GM12874 (cell line): ENCODE measurements around the gene KRTAP13-3.

Experiments
- TF ChIP-seq, protein P1 (sequence below): IDR thresholded peaks from 2 replicates; pipeline ENCODE4 v1.5.1; 2011; ENCODE audit warnings: low read depth, mild to moderate bottlenecking, control low read depth, low read length, moderate library complexity; ENCODE audit not compliant: insufficient read depth

The KRTAP13-3 gene

DNA sequence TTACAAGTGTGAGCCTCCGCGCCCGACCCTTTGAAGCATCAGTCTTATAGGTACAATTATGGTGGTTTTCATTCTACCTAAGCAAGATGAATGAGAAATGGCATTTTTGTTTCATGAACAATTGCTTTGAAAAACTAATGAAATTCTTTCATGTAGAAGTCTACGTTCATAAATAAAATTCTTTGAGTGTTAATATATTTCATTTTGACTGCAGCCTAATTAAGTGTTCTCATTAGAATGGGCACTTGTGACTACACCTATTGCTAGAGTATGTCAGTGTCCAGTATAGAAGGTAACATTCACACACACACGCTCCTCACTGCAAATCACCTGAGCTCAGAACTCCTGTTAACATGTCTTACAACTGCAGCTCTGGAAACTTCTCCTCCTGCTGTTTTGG is 14.2 kb upstream of the KRTAP13-3 start, which contains the start of gene KRTAP15-1:
Gene KRTAP15-1 (plus strand): TSS at position 301 of the 400 bp plus-strand sequence. CDS start 53 bp downstream, at position 354.
- TF ChIP-seq, protein P1, sequence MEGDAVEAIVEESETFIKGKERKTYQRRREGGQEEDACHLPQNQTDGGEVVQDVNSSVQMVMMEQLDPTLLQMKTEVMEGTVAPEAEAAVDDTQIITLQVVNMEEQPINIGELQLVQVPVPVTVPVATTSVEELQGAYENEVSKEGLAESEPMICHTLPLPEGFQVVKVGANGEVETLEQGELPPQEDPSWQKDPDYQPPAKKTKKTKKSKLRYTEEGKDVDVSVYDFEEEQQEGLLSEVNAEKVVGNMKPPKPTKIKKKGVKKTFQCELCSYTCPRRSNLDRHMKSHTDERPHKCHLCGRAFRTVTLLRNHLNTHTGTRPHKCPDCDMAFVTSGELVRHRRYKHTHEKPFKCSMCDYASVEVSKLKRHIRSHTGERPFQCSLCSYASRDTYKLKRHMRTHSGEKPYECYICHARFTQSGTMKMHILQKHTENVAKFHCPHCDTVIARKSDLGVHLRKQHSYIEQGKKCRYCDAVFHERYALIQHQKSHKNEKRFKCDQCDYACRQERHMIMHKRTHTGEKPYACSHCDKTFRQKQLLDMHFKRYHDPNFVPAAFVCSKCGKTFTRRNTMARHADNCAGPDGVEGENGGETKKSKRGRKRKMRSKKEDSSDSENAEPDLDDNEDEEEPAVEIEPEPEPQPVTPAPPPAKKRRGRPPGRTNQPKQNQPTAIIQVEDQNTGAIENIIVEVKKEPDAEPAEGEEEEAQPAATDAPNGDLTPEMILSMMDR: no peak

DNA sequence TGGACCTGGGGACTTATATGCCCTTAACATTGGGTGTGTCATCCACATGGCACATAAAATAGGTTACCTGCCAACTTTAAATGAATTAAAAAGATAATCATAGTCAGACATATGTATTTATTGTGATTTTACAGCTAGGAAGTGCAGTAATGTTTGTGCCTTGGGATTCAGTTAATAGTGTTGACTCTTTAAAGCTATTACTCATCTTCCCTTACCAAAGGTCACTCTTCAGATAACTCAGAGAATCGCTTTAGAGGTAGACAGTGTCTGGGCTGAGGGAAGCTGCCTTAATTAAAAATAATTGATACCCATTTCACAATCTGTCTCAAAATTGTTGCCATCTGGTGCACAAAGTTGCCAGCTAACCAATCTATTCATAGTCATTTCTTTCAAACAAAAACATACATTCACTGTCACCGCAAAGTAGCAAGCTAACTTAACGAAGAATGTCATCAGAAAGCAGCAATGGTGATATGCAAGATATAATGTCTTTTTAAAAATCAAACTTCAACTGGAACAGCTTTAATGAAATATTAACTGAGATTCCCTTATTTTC is 11.4 kb upstream of the KRTAP13-3 start:
- TF ChIP-seq, protein P1: no peak

DNA sequence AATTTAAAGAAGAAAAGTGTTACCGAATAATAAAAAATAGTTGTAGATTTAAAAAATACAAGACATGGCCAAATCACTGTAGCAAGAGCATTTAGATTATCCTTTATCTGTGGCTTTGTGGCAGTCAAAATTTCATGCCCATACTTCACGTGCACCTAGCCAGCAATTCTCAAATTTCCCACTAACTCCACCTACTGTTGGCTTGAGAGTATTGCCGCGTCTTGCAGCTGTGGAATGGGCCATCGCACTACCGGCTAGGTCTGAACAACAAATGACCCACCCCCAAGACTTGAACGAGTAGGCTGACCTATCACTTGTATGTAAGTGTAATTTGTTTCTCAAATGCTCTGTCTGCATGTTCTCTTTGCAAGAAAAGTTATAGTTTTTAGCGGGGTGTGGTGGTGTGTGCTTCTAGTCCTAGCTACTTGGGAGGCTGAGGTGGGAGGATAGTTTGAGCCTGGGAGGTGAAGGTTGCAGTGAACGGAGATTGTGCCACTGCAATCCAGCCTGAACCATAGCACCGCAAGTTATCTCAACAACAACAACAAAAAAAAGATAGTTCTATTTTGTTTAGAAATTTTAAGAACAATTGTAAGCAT is 8.4 kb upstream of the KRTAP13-3 start:
- TF ChIP-seq, protein P1: peak; percentile 45; the same call in 1 of the 2 replicates

DNA sequence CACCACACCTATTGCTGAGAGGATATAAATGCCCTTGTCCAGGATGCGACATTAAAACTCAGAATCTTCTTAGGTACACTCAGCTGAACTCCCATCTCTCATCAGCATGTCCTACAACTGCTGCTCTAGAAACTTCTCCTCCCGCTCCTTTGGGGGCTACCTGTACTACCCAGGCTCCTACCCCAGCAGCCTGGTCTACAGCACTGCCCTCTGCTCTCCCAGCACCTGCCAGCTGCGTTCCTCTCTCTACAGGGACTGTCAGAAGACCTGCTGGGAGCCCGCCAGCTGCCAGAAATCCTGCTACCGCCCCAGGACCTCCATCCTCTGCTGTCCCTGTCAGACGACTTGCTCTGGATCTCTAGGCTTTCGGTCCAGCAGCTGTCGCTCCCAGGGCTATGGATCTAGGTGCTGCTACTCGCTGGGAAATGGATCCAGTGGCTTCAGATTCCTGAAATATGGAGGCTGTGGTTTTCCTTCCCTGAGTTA is 4.5 kb upstream of the KRTAP13-3 start, which contains the start of gene KRTAP13-4:
Gene KRTAP13-4 (plus strand): TSS at position 51 of the 486 bp plus-strand sequence. CDS start 56 bp downstream, at position 107.
- TF ChIP-seq, protein P1: no peak

- TF ChIP-seq, protein P1: no peak
Measured at GRCh38 chr21:30426731-30427130, 1.0 kb upstream of the KRTAP13-3 start.

DNA sequence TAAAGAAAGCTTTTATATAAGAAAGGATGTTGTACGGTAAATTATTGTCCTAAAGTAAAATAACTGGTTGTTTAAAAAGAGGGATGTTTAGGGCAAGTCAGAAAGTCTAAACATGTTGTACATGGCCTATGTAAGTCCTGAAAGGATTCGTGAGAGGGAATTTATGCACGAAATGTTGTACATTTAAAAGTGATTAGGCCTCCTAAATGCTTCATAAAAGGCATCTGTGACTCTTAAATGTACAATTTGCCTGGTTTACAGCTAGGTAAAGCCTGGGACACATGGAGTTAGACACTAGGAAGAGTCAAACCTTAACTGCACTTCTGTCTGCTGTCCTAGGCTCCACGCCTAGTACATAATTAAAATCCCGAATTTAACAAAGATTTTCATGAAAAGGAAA is 9.7 kb downstream of the KRTAP13-3 start:
- TF ChIP-seq, protein P1: no peak

- TF ChIP-seq, protein P1: peak; percentile 31; the same call in 1 of the 2 replicates
Measured at GRCh38 chr21:30408782-30409494, 16.8 kb downstream of the KRTAP13-3 start.
